GM12873 (cell line): ENCODE data around the gene ALS2CL.
A peak's percentile ranks its signal among the peaks of the same experiment; 100 is the strongest.

Experiments
- CTCF ChIP-seq: IDR thresholded peaks from 2 replicates; pipeline ENCODE4 v1.5.1; 2012; ENCODE audit warnings: low read depth, mild to moderate bottlenecking, moderate library complexity, low read length, control low read depth; ENCODE audit not compliant: insufficient read depth; ENCODE audit errors: missing control alignments

The ALS2CL gene

GRCh38 chr3:46695177-46695961, 1.9 kb upstream of the ALS2CL start:
- peak; percentile 56 for TF ChIP-seq CTCF

- TF ChIP-seq CTCF: no peak
Measured at GRCh38 chr3:46694520-46694919, 1.0 kb upstream of the ALS2CL start.

GRCh38 chr3:46693892-46694226, 380 bp upstream of the ALS2CL start:
- no peak for TF ChIP-seq CTCF

GRCh38 chr3:46692566-46692990, 901 bp downstream of the ALS2CL start:
- no peak for TF ChIP-seq CTCF

- TF ChIP-seq CTCF: no peak
Measured at GRCh38 chr3:46690798-46691197, 2.7 kb downstream of the ALS2CL start.

GRCh38 chr3:46685446-46685845, 8.0 kb downstream of the ALS2CL start:
- TF ChIP-seq CTCF: peak; percentile 16

- TF ChIP-seq CTCF: no peak
Measured at GRCh38 chr3:46684891-46685290, 8.6 kb downstream of the ALS2CL start.

GRCh38 chr3:46682974-46683373, 10.5 kb downstream of the ALS2CL start:
- no peak for TF ChIP-seq CTCF
